Upper lobe of left lung (tissue), 6 donors: Measurements from ENCODE around the gene MICAL2. TPM values are rescaled to one million over a fixed set of nuclear protein-coding genes. Genes with fewer than 3 reads are reported as not detected.

Source experiments
- ATAC-seq, 2 donors: fragments of 200-7000 bp; cut with Tn5 transposase; one replicate each; pipeline ENCODE4 v1.9.1; 2022; ENCODE audit warnings: mild to moderate bottlenecking in 2 of 2, moderate library complexity in 2 of 2; ENCODE audit not compliant: low FRiP score in 2 of 2
- DNase-seq, 2 donors: peaks; one replicate each; pipeline ENCODE4 v3.0.0-alpha.2; 2019 to 2020
- H3K27ac ChIP-seq, 4 donors: fragments of 200-600 bp; sonication (generic); one replicate each; pipeline ENCODE4 v1.5.1; 2016 to 2019
- H3K27me3 ChIP-seq, 4 donors: fragments of 200-600 bp; sonication (generic); one replicate each; pipeline ENCODE4 v1.5.1; 2017 to 2019
- H3K36me3 ChIP-seq, 4 donors: fragments of 200-600 bp; sonication (generic); one replicate each; pipeline ENCODE4 v1.5.1; 2016 to 2019
- H3K4me1 ChIP-seq, 4 donors: fragments of 200-600 bp; sonication (generic); one replicate each; pipeline ENCODE4 v1.5.1; 2018 to 2019
- H3K4me3 ChIP-seq, 4 donors: fragments of 200-600 bp; sonication (generic); one replicate each; pipeline ENCODE4 v1.5.1; 2017 to 2019; ENCODE audit warnings: mild to moderate bottlenecking in 2 of 4, moderate library complexity in 1 of 4
- H3K9me3 ChIP-seq, 4 donors: fragments of 200-600 bp; sonication (generic); one replicate each; pipeline ENCODE4 v1.5.1; 2018 to 2019
- EP300 ChIP-seq, 4 donors: sonication (generic); formaldehyde crosslinking; IDR thresholded peaks; one replicate each; pipeline ENCODE4 v1.5.1; 2017; ENCODE audit warnings: antibody characterized with exemption in 4 of 4, control low read depth in 2 of 4
- POLR2A ChIP-seq, 4 donors: fragments of 450-650 bp; IDR thresholded peaks; one replicate each; pipeline ENCODE4 v1.5.1; 2016 to 2017; ENCODE audit warnings: antibody characterized with exemption in 4 of 4, mild to moderate bottlenecking in 2 of 4
- POLR2AphosphoS5 ChIP-seq, 2 donors: sonication (generic); formaldehyde crosslinking; IDR thresholded peaks; one replicate each; pipeline ENCODE4 v1.5.1; 2017; ENCODE audit warnings: antibody characterized with exemption in 2 of 2
- WGBS, 2 donors: methylation state at CpG; one replicate each; pipeline ENCODE4 v1.1.5; 2017 to 2018; 5-methylcytosine and 5-hydroxymethylcytosine counted together
- total RNA-seq, 6 donors: library from RNA; depleted of rRNA in 4 of 6; stranded (reverse); fragments of >200 nt in 4 of 6; gene quantifications; one replicate each; pipeline versions ENCODE4 v1.1.0 to v1.2.1, GENCODE V29; 2016 to 2021
- TF ChIP-seq, protein P1 (sequence below), 6 experiments: fragments of 450-650 bp in 4 of 6; fragments of 200-600 bp in 2 of 6; sonication (generic) in 2 of 6; IDR thresholded peaks; one replicate each; pipeline ENCODE4 v1.5.1; 2016 to 2019; ENCODE audit warnings: antibody characterized with exemption in 6 of 6
- donor health status: DM: no; HTN: no; CAD: no; lungs with moderate emphysema.
- donor health status: DM: no; HTN: yes; CAD: no; lungs with severe emphysema.

The MICAL2 gene
- total RNA-seq, 6 donors from 2014 or later = 138 to 327 (median 175) TPM

DNA sequence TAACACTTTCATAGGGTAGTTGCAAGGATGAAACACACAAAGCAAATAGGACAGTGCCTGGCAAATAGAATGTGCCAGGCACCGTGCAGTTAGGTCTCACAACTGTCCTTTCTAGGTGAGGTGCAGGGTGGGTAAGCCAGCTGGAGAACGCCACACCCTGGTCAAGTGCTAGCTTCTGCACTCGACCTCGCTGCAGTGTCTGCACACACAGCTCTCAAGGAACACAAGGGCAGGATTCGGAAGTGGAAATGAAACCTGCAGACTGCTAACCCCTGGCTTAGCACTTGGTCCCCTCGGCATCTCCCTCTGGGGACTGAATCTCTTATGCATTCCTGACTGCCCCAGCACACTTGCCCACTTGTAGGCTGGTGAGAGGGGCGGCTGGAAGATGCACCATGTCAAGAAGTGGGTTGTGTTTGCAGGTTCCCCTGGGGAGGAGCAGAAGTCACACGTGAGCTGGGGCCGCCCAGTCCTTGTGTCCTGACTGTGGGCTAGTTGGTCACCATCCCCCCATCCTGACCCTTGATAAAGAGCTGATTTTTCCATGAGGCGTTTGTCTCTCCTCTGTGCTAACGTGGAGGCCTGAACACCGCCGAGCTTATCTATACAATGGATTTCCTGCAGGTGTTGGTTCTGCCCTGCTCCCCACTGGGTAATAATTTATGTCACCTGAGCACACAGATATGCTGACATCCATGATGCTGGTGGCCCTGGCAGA, 89.0 kb downstream of the MICAL2 start:
- Histone ChIP-seq H3K36me3 (peaks cover 0 to 5% (median 1%) of the 10 kb centered on the region in 4 donors), H3K4me3 (no peak overlapping the region), H3K4me1 (peaks cover 14 to 33% (median 29%) of the 10 kb centered on the region in 4 donors), H3K27me3 (no peaks in the 10 kb centered on the region), H3K9me3 (no peaks in the 10 kb centered on the region), H3K27ac (peak overlapping the region in 3 of 4 donors; percentile 35 to 57 (median 53))
- WGBS, 2 donors = 66 to 76% methylated on average over 12 to 13 of the region's 13 CpGs
- ATAC-seq = peak in 1 of 2 donors; percentile 38
- no peak for TF ChIP-seq POLR2A (IDR thresholded peaks at IDR 0.05)
- TF ChIP-seq EP300 (IDR thresholded peaks at IDR 0.05) = no peak
- TF ChIP-seq, protein P1, sequence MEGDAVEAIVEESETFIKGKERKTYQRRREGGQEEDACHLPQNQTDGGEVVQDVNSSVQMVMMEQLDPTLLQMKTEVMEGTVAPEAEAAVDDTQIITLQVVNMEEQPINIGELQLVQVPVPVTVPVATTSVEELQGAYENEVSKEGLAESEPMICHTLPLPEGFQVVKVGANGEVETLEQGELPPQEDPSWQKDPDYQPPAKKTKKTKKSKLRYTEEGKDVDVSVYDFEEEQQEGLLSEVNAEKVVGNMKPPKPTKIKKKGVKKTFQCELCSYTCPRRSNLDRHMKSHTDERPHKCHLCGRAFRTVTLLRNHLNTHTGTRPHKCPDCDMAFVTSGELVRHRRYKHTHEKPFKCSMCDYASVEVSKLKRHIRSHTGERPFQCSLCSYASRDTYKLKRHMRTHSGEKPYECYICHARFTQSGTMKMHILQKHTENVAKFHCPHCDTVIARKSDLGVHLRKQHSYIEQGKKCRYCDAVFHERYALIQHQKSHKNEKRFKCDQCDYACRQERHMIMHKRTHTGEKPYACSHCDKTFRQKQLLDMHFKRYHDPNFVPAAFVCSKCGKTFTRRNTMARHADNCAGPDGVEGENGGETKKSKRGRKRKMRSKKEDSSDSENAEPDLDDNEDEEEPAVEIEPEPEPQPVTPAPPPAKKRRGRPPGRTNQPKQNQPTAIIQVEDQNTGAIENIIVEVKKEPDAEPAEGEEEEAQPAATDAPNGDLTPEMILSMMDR (IDR thresholded peaks at IDR 0.05) = no peak
- no peak for TF ChIP-seq POLR2AphosphoS5 (IDR thresholded peaks at IDR 0.05)
- DNase-seq = peak in 1 of 2 donors; percentile 71

DNA sequence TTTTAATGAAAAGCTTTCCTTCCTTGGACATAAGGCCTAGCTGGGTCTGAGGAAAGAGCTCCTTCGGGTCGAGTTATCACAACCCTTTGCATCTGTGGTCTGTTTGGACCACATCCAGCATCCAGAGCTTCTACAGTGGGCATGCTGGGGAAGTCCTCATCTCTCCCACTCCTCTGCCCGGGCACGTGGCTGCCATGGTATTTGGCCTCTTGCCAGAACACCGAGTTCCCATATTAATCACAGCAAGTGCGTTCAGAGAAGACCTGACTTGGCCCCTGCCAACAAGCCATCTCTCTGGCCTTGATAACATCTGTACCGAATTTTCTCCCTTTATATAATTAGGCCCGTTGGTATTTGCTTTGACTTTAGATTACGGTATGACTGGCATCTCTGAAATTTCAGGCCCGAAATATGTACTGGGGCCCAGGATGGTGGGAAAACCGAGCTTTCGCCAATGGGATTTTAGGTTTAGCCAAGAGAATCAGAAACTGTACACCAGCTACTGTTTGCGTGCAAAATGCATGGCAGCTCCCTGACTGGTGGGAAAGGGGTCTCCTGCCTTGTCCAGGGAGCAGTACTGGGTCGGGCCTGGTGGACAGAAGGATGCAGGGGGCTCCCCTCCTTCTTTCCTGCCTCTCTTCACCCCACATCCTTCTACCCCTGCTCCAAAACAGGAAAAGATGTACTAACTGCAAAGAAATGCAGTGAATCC, 90.0 kb downstream of the MICAL2 start:
- Histone ChIP-seq H3K4me3 (no peak overlapping the region), H3K27me3 (no peaks in the 10 kb centered on the region), H3K27ac (peak overlapping the region; percentile 18 to 57 (median 44)), H3K4me1 (peaks cover 14 to 33% (median 29%) of the 10 kb centered on the region in 4 donors), H3K9me3 (no peaks in the 10 kb centered on the region), H3K36me3 (peaks cover 0 to 12% (median 5%) of the 10 kb centered on the region in 4 donors)
- no peak for TF ChIP-seq POLR2AphosphoS5 (IDR thresholded peaks at IDR 0.05)
- TF ChIP-seq, protein P1 (IDR thresholded peaks at IDR 0.05) = no peak
- no peak for TF ChIP-seq EP300 (IDR thresholded peaks at IDR 0.05)
- ATAC-seq (no peak), DNase-seq (no peak)
- WGBS, 2 donors = 52 to 57% methylated on average over 13 to 14 of the region's 14 CpGs

GRCh38 chr11:12200991-12201985, 90.9 kb downstream of the MICAL2 start:
- Histone ChIP-seq H3K36me3 (peaks cover 0 to 19% (median 5%) of the 10 kb centered on the region in 4 donors), H3K4me1 (peaks cover 14 to 33% (median 29%) of the 10 kb centered on the region in 4 donors), H3K27ac (peak overlapping the region; percentile 18 to 53 (median 32)), H3K9me3 (no peaks in the 10 kb centered on the region), H3K4me3 (no peak overlapping the region), H3K27me3 (no peaks in the 10 kb centered on the region)
- peak in 1 of 2 donors; percentile 40 for TF ChIP-seq POLR2AphosphoS5 (IDR thresholded peaks at IDR 0.05)
- TF ChIP-seq, protein P1 (IDR thresholded peaks at IDR 0.05) = no peak
- ATAC-seq (peak in 1 of 2 donors; percentile 90), DNase-seq (no peak)
- 72% methylated on average over 15 to 18 of the region's 18 CpGs for WGBS, 2 donors

GRCh38 chr11:12202661-12203310, 92.4 kb downstream of the MICAL2 start:
- no peak overlapping the region for H3K27ac ChIP-seq
- peaks cover 0 to 27% (median 5%) of the 10 kb centered on the region in 4 donors for H3K36me3 ChIP-seq
- 86 to 92% methylated on average over 7 of the region's 7 CpGs for WGBS, 2 donors
- no peak overlapping the region for H3K4me3 ChIP-seq
- no peaks in the 10 kb centered on the region for H3K9me3 ChIP-seq
- TF ChIP-seq POLR2A (IDR thresholded peaks at IDR 0.05) (no peak), EP300 (IDR thresholded peaks at IDR 0.05) (no peak), POLR2AphosphoS5 (IDR thresholded peaks at IDR 0.05) (no peak)
- TF ChIP-seq, protein P1 (IDR thresholded peaks at IDR 0.05) = no peak
- ATAC-seq (no peak), DNase-seq (no peak)
- peaks cover 14 to 33% (median 29%) of the 10 kb centered on the region in 4 donors for H3K4me1 ChIP-seq
- H3K27me3 ChIP-seq = no peaks in the 10 kb centered on the region
